ENCODE results near the gene HSPA4.

DNA sequence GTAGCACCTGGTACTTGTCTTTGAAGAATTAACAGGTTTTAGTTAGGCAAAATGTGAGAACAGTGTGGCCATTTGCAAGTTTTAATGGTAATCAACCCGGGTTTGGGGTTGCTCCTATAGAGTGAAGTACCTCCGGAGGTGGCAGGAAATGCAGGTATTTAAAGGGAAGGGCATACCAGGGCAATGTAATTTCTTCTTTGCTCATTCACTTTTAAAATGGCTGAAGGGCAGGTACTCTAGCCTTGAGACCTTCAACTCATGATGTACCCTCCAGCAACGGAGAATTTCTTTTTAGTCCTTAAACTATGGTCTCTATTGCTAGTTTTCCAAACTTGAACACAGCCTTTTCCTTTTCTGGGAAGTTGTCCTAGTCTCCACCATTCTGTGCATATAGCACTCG lies 1.3 kb upstream of the HSPA4 start:
- TF ChIP-seq, protein P1, sequence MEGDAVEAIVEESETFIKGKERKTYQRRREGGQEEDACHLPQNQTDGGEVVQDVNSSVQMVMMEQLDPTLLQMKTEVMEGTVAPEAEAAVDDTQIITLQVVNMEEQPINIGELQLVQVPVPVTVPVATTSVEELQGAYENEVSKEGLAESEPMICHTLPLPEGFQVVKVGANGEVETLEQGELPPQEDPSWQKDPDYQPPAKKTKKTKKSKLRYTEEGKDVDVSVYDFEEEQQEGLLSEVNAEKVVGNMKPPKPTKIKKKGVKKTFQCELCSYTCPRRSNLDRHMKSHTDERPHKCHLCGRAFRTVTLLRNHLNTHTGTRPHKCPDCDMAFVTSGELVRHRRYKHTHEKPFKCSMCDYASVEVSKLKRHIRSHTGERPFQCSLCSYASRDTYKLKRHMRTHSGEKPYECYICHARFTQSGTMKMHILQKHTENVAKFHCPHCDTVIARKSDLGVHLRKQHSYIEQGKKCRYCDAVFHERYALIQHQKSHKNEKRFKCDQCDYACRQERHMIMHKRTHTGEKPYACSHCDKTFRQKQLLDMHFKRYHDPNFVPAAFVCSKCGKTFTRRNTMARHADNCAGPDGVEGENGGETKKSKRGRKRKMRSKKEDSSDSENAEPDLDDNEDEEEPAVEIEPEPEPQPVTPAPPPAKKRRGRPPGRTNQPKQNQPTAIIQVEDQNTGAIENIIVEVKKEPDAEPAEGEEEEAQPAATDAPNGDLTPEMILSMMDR (conservative IDR thresholded peaks at IDR 0.05 in 1 of 2, IDR thresholded peaks at IDR 0.05 in 1 of 2; ENCODE audit: extremely low read depth in 1 of 2, insufficient read depth in 1 of 2, low read depth in 1 of 2, low read length in 2 of 2) = no peak
- no peak for TF ChIP-seq EZH2 (IDR thresholded peaks at IDR 0.05; ENCODE audit: borderline replicate concordance, low read length)
